Heart right ventricle (tissue), 16 donors: ENCODE results near the gene AGO4. TPM values are rescaled to one million over a fixed set of nuclear protein-coding genes. Genes with fewer than 3 reads are reported as not detected.

ENCODE experiments used
- ATAC-seq, 8 donors: fragments of 200-7000 bp; cut with Tn5 transposase; one replicate each; pipeline ENCODE4 v1.9.1; 2020; ENCODE audit warnings: mild to moderate bottlenecking in 8 of 8, moderate library complexity in 8 of 8, moderate number of reproducible peaks in 1 of 8
- DNase-seq, 2 donors: peaks; one replicate each; pipeline ENCODE4 v3.0.0-alpha.2; 2020
- H3K27ac ChIP-seq, 10 donors: fragments of 200-600 bp; sonication (generic) in 2 of 10; one replicate each; pipeline versions ENCODE4 v1.5.0 to v1.8.0; 2020 to 2022; ENCODE audit warnings: mild to moderate bottlenecking in 3 of 10
- H3K27me3 ChIP-seq, 7 donors: fragments of 200-600 bp; one replicate each; pipeline ENCODE4 v1.8.0; 2021 to 2022; ENCODE audit warnings: mild to moderate bottlenecking in 2 of 7
- H3K36me3 ChIP-seq, 9 donors: fragments of 200-600 bp; sonication (generic) in 1 of 9; one replicate each; pipeline versions ENCODE4 v1.5.0 to v1.8.0; 2020 to 2022; ENCODE audit warnings: mild to moderate bottlenecking in 2 of 9
- H3K4me1 ChIP-seq, 9 donors: fragments of 200-600 bp; sonication (generic) in 1 of 9; one replicate each; pipeline versions ENCODE4 v1.5.0 to v1.8.0; 2020 to 2022; ENCODE audit warnings: mild to moderate bottlenecking in 4 of 9
- H3K4me3 ChIP-seq, 10 donors: fragments of 200-600 bp; sonication (generic) in 2 of 10; one replicate each; pipeline versions ENCODE4 v1.5.0 to v1.8.0; 2020 to 2022; ENCODE audit warnings: mild to moderate bottlenecking in 7 of 10, moderate library complexity in 2 of 10
- H3K9me3 ChIP-seq, 11 donors: fragments of 200-600 bp in 10 of 11; sonication (generic) in 2 of 11; one replicate each; pipeline versions ENCODE4 v1.5.0 to v1.8.0; 2013 to 2022; ENCODE audit warnings: mild to moderate bottlenecking in 2 of 11, control low read depth in 1 of 11, moderate library complexity in 1 of 11
- WGBS, 2 donors: extraction: QIAGEN DNeasy Blood & Tissue Kit; methylation state at CpG; one replicate each; pipeline ENCODE4 v1.1.7; 2013; ENCODE audit warnings: inconsistent platforms in 1 of 2; 5-methylcytosine and 5-hydroxymethylcytosine counted together
- intact Hi-C, 10 donors: fragments of 100-400 bp; cut with DNase I; formaldehyde crosslinking; loops; one replicate each; pipeline versions ENCODE4 v1.11.1 to v1.14.2; 2022
- polyA plus RNA-seq, 2 donors: library from polyadenylated mRNA; stranded (reverse); fragments of 200-250 nt; gene quantifications; one replicate each; pipeline ENCODE4 v1.2.3, GENCODE V29; 2013
- total RNA-seq, 10 donors: library from RNA; stranded (reverse); fragmentation: NEBNext Ultra II Directional in 3 of 10; extraction: Animal tissue kit (Norgen Biotek cat#: 25700) in 3 of 10; gene quantifications; one replicate each; pipeline versions ENCODE4 v1.2.1 to v1.2.4, GENCODE V29; 2021 to 2023
- TF ChIP-seq, protein P1 (sequence below), 9 donors: fragments of 200-600 bp; sonication (generic) in 2 of 9; IDR thresholded peaks; one replicate each; pipeline versions ENCODE4 v1.5.0 to v1.8.0; 2021 to 2022; ENCODE audit warnings: antibody characterized with exemption in 9 of 9, mild to moderate bottlenecking in 5 of 9, moderate library complexity in 1 of 9
- donor health status: Arrhythmogenic right ventricular cardiomyopathy.
- donor health status: ischemic (EF 13 %, LVEDD 7.1; RV severe dilation, severe dysfunction).
- donor health status: healthy with polysubstance abuse.
- donor health status: DM: no; HTN: yes; CAD: no.
- donor health status: DM: no; HTN: no; CAD: no.
- donor health status: ischemic (EF 25% LVEDD 6.9; RV normal size, moderate dysfunction).
- donor health status: ischemic (EF 25% LVEDD 5.7; RV mildly dilated, moderate dysfunction).
- donor health status: healthy.
- donor health status: DM: yes; HTN: yes; CAD: no.
- donor health status: Ischemic cardiomyopathy.
- donor health status: ischemic (EF 35%, LVEDD 5.7; RV mildly dilated, moderate dysfunction).
- donor health status: nonischemic (EF 11% LVEDD 7.7; RV severe dilation, severe dysfunction).
- donor health status: DM: yes; HTN: yes; CAD: no.
- donor health status: PGD.
- donor health status: ischemic (EF 29% LVEDD 5.4; RV normal size, mild dysfunction).
- donor health status: nonischemic (EF 23%, LVEDD 6.1; RV moderate dilation, normal function).

Gene AGO4
- total and polyA plus RNA-seq, 12 donors = 4.1 to 25.1 (median 20.4) TPM

GRCh38 chr1:35902671-35903070 is 94.9 kb downstream of the AGO4 start:
- Histone ChIP-seq H3K4me1 (peaks cover 0 to 12% (median 0%) of the 10 kb centered on the region in 9 donors), H3K27me3 (no peaks in the 10 kb centered on the region), H3K27ac (no peak overlapping the region), H3K4me3 (no peak overlapping the region), H3K9me3 (no peaks in the 10 kb centered on the region), H3K36me3 (peaks cover 0 to 100% (median 41%) of the 10 kb centered on the region in 9 donors)
- ATAC-seq (peak in 2 of 8 donors; percentile 83 to 92), DNase-seq (no peak)
- WGBS, 2 donors = 71 to 86% methylated on average over 2 of the region's 2 CpGs
- intact Hi-C loops = no loop called here
- TF ChIP-seq, protein P1, sequence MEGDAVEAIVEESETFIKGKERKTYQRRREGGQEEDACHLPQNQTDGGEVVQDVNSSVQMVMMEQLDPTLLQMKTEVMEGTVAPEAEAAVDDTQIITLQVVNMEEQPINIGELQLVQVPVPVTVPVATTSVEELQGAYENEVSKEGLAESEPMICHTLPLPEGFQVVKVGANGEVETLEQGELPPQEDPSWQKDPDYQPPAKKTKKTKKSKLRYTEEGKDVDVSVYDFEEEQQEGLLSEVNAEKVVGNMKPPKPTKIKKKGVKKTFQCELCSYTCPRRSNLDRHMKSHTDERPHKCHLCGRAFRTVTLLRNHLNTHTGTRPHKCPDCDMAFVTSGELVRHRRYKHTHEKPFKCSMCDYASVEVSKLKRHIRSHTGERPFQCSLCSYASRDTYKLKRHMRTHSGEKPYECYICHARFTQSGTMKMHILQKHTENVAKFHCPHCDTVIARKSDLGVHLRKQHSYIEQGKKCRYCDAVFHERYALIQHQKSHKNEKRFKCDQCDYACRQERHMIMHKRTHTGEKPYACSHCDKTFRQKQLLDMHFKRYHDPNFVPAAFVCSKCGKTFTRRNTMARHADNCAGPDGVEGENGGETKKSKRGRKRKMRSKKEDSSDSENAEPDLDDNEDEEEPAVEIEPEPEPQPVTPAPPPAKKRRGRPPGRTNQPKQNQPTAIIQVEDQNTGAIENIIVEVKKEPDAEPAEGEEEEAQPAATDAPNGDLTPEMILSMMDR (IDR thresholded peaks at IDR 0.05) = no peak

Other genes starting within 250 kb of the AGO4 start
- under 1 TPM in 7 of 10 donors, not detected in 3; 0.18 to 0.56 (median 0.40) TPM for gene TFAP2E, start 234.7 kb upstream of the AGO4 start, total RNA-seq
- 1 to 10 TPM in 1 of 2 donors, under 1 TPM in 1; 0.22 to 1.4 TPM for gene TFAP2E, start 234.7 kb upstream of the AGO4 start, polyA plus RNA-seq
- gene PSMB2, start 166.5 kb upstream of the AGO4 start, total RNA-seq = 10 to 100 TPM; 34.1 to 55.0 (median 39.1) TPM
- gene PSMB2, start 166.5 kb upstream of the AGO4 start, polyA plus RNA-seq = 10 to 100 TPM; 34.2 to 44.1 TPM
- 10 to 100 TPM in 4 of 10 donors, 1 to 10 TPM in 6; 7.2 to 13.3 (median 9.7) TPM for gene C1orf216, start 89.1 kb upstream of the AGO4 start, total RNA-seq
- 1 to 10 TPM; 4.6 to 9.1 TPM for gene C1orf216, start 89.1 kb upstream of the AGO4 start, polyA plus RNA-seq
- gene CLSPN, start 38.0 kb upstream of the AGO4 start, total RNA-seq = 1 to 10 TPM in 2 of 10 donors, under 1 TPM in 8; 0.26 to 2.8 (median 0.43) TPM
- gene CLSPN, start 38.0 kb upstream of the AGO4 start, polyA plus RNA-seq = under 1 TPM; 0.06 to 0.29 TPM
- gene AGO1, start 75.2 kb downstream of the AGO4 start, total RNA-seq = 10 to 100 TPM; 19.5 to 26.5 (median 22.5) TPM
- gene AGO1, start 75.2 kb downstream of the AGO4 start, polyA plus RNA-seq = 1 to 10 TPM; 1.9 to 3.1 TPM
- 10 to 100 TPM; 12.3 to 20.7 (median 15.1) TPM for gene AGO3, start 123.1 kb downstream of the AGO4 start, total RNA-seq
- 1 to 10 TPM; 2.2 to 3.4 TPM for gene AGO3, start 123.1 kb downstream of the AGO4 start, polyA plus RNA-seq